ENCODE measurements around the gene ITCH.
"Not testable (repeated sequence)": the region's sequence is repeated elsewhere in the genome, so short reads cannot be mapped to it uniquely, and the experiment has no call there.

ITCH gene

DNA sequence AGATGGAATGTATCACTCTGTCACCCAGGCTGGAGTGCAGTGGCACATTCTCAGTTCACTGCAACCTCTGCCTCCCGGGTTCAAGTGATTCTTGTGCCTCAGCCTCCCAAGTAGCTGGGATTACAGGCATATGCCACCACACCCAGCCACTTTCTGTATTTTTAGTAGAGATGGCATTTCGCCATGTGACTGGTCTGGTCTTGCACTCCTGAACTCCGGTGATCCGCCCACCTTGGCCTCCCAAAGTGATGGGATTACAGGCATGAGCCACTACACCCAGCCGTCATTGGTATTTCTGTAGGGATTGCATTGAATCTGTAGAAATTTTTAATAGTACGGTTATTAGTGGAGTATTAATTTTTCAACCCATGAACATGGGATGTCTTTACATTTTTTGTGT lies 134.5 kb downstream of the ITCH start:
- DNase-seq (ENCODE audit: low read depth in 2 of 2, low spot score in 1 of 2): not testable (repeated sequence)

DNA sequence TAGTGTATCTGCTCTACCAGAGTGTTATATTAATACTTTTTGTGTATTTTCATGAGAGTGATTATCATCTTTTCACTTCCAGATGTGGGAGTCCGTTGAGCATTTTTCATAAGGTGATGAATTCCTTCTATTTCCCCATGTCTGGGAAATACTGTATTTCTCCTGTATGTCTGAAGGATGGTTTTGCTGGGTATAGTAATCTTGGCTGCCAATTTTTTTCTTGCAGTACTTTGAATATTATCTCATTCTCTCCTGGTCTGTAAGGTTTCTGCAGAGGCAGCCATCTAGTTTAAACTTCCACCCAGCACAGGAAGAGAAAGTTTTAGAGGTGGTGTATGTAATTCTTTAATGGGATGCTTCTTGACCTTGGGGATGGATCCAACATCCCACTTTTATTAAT lies 137.8 kb downstream of the ITCH start:
- DNase-seq (ENCODE audit: low read depth in 2 of 2, low spot score in 1 of 2): no peak

DNA sequence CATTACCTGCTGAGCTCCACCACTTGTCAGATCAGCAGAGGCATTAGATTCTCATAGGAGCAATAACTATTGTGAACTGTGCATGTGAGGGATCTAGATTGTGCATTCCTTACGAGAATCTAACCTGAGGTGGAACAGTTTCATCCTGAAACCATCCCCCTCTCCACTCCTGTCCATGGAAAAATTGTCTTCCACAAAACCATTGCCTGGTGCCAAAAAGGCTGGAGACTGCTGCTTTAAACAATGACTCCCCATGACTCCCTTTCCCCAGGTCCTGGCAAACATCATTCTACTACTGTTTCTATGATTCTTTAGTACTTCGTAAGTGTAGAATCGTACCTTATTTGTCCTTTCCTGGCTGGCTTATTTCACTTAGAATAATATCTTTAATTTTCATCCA lies 143.4 kb downstream of the ITCH start:
- DNase-seq (ENCODE audit: low read depth in 2 of 2, low spot score in 1 of 2): no peak

DNA sequence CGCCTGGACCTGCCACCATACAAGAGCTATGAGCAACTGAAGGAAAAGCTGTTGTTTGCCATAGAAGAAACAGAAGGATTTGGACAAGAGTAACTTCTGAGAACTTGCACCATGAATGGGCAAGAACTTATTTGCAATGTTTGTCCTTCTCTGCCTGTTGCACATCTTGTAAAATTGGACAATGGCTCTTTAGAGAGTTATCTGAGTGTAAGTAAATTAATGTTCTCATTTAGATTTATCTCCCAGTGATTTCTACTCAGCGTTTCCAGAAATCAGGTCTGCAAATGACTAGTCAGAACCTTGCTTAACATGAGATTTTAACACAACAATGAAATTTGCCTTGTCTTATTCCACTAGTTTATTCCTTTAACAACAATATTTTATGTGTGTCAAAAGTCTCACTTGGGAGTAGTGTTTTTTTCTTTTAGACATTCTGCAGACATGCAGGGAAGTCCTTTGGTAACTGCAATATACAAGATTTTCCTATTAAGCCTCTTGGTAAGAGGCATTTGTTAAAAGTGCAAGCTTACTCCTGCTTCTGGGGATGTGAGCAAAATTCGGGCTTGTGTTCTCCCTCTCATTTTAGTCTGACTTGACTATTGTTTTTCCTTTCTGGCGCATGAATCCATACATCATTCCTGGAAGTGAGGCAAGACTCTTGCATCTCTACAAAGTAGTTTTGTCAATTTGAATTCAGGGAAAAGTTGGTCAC lies 144.8 kb downstream of the ITCH start:
- DNase-seq (ENCODE audit: low read depth in 2 of 2, low spot score in 1 of 2): no peak

DNA sequence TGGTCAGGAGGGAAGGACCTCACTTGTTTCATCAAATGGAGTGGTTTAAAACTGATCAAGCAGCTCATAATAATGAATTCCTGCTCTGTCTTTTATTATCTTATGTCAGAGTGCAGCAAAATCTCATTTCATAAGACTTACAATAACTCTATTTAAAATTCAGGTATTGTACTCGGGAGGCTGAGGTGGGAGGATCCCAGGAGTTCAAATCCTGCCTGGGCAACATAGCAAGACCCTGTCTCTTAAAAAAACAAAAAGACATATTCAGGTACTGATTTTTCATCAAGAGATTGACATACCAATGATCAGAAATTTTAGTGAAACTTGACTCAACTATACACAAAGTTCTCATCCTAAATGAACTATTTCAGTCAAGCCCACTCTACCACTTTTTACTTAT lies 147.5 kb downstream of the ITCH start:
- DNase-seq (ENCODE audit: low read depth in 2 of 2, low spot score in 1 of 2): no peak

DNA sequence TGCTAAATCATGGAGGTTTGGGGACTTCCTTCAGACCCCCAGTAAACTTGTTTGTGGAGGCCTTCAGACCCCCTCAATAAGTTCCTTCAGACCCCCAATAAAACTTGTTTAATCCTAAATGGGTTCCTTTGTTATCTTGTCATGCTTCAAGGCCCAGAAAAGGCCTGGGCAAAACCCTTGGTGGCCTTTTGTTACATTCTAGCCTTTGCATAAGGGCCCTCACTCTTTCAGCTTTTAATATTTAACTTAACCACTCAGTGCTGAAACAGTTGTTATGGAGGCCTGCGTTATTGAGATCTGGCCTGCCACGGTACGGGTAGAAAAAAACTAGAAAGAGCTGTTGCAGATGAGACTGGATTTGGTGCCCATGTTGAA lies 148.8 kb downstream of the ITCH start:
- no peak for DNase-seq (ENCODE audit: low read depth in 2 of 2, low spot score in 1 of 2)

DNA sequence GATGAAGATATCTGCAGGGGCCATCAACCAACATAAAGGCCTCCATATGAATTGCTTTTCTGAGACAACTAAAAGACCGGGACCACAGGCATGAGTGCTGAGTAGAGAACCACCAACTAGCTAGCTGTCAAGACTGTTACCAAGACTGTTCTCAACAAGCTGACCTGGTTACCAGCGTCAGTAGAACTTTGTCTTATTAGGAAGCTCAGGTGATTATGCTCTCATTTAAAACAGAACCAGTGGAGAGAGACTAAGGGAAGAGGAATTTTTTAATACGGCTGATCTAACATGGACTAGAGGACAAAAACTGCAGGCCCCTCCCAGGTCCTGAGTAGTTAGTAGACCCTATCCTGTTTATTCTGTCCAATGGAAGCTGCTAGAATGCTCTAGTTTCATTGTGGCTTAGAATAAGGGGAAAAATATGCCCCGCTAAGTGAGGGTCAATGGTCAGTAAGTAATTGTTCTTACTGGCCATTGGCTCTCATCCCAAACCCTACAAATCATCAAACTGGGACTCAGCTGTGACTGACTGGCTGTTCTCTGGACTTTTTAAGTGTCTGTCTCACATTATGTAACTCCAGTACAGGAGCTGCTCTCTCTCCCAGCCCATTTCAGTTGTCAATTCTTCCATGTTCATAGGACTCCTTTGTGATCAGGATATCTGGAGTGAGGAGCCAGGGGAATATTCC lies 149.3 kb downstream of the ITCH start:
- no peak for DNase-seq (ENCODE audit: low read depth in 2 of 2, low spot score in 1 of 2)

DNA sequence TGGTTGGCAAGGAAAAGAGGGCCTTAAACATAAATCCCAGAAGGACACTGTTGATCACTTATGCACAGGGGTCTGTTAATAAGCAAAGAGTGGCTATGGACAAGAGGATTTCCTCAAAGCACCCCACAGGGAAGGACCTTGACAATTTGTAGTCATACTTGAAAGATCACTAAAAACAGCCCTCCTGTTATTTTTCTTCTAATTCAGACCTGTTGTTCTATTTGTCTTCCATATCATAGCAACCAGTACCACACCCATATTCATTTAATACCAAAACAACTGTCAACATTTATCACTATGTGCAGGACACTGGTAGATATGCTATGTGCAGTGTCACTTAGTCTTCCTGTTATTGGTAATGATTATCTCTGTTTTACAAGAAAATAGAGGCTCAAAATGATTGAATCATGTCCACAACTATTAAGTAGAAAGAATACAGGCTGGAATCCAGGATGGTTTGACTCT lies 149.9 kb downstream of the ITCH start:
- no peak for DNase-seq (ENCODE audit: low read depth in 2 of 2, low spot score in 1 of 2)

DNA sequence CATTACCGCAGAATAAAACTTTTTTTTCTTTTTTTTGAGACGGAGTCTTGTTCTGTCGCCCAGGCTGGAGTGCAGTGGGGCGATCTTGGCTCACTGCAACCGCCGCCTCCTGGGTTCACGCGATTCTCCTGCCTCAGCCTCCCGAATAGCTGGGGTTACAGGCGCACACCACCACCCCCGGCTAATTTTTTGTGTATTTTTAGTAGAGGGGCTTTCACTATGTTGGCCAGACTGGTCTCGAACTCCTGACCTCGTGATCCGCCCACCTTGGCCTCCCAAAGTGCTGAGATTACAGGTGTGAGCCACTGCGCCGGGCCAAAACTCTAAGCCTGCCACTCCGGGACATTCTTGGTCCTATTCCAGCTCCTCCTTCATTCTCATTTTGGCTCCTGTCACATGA lies 151.0 kb downstream of the ITCH start:
- not testable (repeated sequence) for DNase-seq (ENCODE audit: low read depth in 2 of 2, low spot score in 1 of 2)

DNA sequence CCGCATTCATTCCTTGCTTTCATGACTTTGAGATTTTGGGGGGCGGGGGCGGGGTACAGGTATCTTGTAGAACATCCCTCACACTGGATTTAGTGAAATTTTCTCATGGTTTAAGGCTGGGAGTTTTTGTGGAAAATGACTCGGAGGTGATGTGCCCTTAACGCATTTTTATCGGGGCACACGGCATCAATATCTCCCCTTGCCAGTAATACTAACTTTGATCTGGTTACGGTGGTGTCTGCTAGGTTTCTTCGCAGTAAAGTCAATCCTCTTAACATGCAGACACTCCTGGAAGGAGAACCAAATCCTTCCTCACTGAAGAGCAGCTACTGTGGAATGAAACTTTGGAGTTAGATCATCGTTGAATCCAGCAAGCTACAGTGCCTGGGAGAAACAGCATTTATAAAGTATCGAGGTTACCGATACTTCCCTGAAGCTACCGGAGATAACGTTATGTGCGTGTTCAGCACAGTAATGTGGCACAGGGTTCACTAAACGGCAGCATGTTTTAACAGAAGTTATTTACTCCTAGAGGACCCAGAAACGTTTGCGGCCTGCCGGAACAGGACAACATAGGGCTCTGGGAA lies 151.9 kb downstream of the ITCH start:
- no peak for DNase-seq (ENCODE audit: low read depth in 2 of 2, low spot score in 1 of 2)

DNA sequence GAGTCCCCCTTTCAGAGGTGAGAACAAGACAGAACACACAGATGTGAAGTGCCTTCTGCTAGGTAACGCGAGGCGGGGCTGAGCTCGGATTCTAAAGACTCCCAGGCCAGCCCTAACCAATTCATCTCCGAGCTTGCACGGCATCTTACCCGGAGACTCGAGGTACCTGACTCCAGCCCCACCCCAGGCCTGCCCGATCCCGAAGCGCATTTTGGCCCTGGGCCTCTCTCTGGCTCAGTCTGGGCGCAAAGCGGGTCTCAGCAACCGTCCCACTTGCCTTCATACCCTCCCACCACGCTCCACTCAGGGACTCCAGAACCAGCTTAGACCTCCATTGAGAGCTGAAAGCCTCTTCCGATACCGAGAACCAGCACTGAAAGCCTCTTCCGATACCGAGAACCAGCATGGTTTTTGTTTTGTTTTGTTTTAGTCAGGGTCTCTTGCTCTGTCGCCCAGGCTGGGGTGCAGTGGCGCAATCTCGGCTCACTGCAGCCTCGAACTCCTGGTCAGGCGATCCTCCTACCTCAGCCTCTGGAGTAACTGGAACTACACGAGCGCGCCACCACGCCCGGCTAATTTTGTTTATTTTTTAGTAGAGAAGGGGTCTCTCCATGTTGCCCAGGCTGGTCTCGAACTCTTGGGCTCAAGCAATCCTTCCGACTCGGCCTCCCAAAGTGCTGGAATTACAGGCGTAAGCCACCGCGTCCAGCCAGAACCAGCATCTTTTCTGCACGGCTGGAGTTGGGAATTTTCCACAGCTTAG lies 152.6 kb downstream of the ITCH start:
- DNase-seq (ENCODE audit: low read depth in 2 of 2, low spot score in 1 of 2): peak in 1 of 2 donors; percentile 39

DNA sequence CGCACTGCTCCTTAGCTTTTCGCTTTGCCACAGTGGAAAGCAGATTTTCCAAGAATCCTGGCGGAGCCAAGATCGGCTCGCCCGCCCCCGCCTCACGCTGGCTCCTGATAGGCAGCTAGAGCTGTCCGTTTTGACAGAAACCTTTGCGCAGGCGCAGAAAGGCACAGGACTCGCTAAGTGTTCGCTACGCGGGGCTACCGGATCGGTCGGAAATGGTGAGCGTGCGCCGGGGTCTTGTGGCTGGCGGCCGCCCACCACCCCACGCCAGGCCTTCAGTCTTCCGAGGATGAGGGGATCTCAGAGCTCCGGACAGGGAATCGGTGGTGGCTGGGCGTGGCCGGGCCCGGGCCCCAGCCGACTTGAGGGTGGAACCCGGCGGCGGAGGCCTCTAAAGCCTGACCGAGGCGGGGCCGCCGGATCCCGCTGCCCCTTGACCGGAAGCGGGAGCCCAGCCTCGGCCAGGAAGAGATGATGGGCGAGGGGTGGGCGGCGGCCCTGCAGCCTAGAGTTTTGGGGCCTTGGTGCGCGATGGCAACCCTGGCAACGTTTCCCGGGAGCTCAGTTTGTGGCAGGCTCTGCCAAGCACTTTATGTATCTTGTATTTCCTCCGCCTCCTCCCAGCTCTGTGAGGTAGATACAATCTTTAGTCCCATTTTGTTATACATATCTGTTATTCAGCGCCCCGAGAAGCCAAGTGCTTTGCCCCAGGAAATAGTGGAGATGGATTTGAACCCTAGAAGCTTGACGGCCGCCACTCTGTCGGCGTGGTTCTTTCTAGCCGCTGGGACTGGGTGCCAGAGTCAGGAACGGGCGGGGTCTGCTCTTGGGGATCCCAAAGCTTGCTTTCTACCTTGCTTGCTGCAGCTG lies 153.4 kb downstream of the ITCH start, which contains the start of gene DYNLRB1:
Gene DYNLRB1, plus strand, starts transcription at position 176 of the 867 bp plus-strand sequence. Its CDS starts 37 bp downstream, at position 213.
- peak; percentile 89 for DNase-seq (ENCODE audit: low read depth in 2 of 2, low spot score in 1 of 2)

DNA sequence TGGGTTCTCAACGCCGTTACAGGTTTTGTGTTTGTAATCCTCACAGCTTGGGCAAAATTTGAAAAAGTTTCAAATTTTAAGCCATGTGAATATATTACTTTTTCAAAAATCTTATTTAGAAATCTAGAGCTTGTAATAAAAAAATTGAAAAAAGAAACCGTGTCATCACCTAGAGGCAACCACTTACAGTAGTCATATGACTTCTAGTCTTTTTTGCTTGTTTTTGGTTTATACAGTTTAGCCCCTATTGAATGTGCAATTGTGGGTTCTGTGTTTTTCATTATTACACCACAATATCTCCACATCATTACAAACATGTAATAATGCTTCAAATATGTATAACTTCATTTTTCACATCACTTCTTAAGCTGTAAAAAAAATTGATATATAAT lies 154.0 kb downstream of the ITCH start:
- no peak for DNase-seq (ENCODE audit: low read depth in 2 of 2, low spot score in 1 of 2)

DNA sequence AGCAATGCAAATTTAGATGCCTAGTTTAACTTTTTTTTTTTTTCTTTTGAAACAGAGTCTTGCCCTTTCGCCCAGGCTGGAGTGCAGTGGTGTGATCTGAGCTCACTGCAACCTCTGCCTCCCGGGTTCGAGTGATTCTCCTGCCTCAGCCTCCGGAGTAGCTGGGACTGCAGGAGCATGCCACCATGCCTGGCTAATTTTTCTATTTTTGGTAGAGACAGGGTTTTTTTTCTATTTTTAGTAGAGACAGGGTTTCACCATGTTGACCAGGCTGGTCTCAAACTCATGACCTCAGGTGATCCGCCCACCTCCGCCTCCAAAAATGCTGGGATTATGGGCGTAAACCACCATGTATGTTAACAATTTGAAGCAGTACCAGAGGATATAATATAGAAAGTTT lies 155.8 kb downstream of the ITCH start:
- not testable (repeated sequence) for DNase-seq (ENCODE audit: low read depth in 2 of 2, low spot score in 1 of 2)

DNA sequence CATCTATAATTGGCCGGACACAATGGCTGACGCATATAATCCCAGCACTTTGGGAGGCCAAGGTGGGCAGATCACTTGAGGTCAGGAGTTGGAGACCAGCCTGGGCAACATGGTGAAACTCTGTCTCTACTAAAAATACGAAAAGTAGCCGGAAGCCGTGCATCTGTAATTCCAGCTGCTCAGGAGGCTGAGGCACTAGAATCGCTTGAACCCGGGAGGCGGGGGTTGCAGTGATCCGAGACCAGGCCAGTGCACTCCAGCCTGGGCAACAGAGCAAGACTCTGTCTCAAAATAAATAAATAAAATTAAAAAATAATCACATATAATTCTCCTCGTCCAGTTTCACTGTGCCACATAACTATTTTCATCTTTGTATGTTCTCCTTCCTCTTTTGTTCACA lies 156.8 kb downstream of the ITCH start:
- DNase-seq (ENCODE audit: low read depth in 2 of 2, low spot score in 1 of 2): not testable (repeated sequence)

DNA sequence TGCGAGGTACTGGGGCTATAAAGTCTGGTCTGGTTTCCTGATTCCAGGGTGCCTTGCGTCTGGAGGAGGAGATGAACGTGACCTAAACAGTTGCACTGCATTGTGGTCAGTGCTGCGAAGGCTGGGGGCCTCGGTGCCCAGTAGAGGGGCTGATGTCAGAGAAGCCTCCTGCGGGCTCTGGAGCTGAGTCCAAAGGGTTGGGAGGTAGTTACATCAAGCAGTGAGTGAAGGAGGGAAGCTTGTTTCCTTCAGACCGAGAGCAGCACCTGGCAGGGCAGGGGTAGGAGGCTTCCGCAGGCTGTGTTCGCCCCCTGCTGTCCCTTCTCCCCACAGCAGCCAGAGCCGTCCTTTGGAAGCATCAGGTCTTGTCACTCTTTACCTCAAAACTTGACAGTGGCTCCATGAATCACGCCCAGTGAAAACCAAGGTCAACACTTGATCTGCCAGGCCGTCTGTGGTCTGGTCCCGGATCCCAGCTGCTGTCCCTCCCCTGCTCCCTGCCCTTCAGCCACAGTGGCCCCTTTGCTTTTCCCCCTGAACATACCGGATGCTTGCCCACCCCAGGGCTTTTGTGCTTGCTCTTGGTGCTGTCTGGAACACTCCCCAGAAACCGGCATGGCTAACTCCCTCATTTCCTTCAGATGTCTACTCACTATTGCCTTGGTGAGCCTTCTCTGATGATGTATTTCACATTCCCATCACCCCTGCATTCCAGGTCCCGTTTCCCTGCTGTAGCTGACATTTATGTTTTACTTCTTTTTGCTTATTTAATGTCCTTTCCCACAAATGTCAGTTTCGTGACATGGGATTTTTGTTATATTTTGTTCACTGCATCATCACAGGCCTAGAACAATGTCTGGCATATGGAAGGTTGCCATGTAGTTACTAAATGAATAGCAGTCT lies 160.1 kb downstream of the ITCH start:
- no peak for DNase-seq (ENCODE audit: low read depth in 2 of 2, low spot score in 1 of 2)

DNA sequence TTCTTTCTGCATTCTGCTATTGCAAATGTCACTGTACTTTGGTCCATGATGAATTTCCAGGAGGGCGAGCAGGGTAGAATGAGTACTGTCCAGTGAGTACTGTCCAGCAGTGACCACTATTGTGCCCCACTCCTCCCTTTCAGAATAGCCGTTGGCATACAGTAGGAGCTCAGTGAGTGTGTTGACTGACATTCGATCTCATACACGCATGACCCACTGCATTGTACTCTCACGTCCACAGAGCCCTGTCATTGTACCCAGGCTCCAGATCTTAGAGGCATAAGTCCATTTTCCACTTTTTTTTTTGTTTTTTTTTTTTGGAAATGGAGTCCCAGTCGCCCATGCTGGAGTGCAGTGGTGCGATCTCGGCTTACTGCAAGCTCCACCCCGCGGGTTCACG lies 161.4 kb downstream of the ITCH start:
- no peak for DNase-seq (ENCODE audit: low read depth in 2 of 2, low spot score in 1 of 2)

DNA sequence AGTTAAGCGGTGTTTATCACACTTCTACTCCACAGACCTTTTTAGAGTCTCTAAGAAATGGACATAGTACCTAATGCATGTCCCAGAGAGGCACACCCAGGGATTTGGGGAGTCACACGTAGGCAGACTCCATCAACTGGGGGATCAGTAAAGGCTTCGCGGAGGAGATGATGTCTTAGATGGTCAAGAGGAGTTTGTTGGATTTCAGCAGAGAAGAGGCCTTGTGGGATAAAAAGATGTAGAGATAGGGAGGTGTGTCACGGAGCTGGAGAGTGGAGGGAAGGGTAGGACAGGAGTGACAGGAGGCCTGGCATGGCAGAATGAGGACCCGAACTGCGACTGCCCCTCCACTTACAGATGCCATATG lies 162.3 kb downstream of the ITCH start:
- DNase-seq (ENCODE audit: low read depth in 2 of 2, low spot score in 1 of 2): no peak

DNA sequence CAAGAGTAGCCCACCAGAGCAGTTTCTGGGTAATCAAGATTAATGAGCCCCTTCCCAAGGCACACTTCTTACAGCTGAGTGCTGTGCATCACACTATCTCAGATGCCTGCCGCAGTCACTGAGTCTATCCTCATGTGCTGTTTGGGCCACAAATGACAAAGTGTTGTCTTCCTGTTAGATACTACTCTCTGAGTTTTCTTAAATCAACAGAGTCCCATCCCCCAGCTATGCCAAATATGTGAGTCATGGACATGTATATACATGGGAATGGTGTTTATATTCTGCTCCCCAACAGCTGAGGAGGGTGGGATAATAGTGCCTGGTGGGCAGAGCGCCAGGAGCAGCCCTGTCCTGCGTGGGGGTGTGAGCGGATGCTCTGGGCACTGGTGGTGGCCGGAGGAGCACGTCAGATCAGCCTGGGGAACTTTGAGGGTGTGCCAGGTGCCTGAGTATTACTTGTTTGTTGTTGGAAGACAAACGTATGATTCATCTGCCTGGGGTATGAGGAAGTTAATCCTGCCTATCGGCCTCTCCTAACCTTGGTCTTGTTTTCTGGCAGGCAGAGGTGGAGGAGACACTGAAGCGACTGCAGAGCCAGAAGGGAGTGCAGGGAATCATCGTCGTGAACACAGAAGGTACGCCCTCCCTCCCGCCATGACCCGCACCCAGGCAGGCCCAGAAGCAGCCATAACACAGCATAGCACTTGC lies 162.8 kb downstream of the ITCH start:
- DNase-seq (ENCODE audit: low read depth in 2 of 2, low spot score in 1 of 2): no peak
